Measurements from ENCODE around the gene TLE3.

The TLE3 gene

GRCh38 chr15:70071799-70072198 is 25.9 kb downstream of the TLE3 start:
- Histone ChIP-seq H3K36me3 (ENCODE audit: low read length) (peaks cover 7% of the 10 kb centered on the region; the same call in 1 of the 2 replicates), H3K4me2 (ENCODE audit: low read depth, low read length, poor library complexity, severe bottlenecking) (no peak overlapping the region), H3F3A (ENCODE audit: insufficient read depth) (no peaks in the 10 kb centered on the region), H4K20me1 (ENCODE audit: low read depth, low read length) (no peaks in the 10 kb centered on the region), H3K27ac (ENCODE audit: low read depth, low read length) (no peak overlapping the region), H3K27me3 (ENCODE audit: low read length) (no peaks in the 10 kb centered on the region), H3K9me2 (replicated peaks; ENCODE audit: insufficient read depth, low read length) (no peaks in the 10 kb centered on the region), H3K9ac (ENCODE audit: low read length) (no peak overlapping the region), H3K79me2 (ENCODE audit: insufficient read depth, low read length) (no peaks in the 10 kb centered on the region), H2AFZ (ENCODE audit: low read depth, low read length, severe bottlenecking) (no peak overlapping the region), H3K4me3 (ENCODE audit: insufficient read depth, low read length, poor library complexity, severe bottlenecking) (no peak overlapping the region), H3K9me3 (ENCODE audit: insufficient read depth, low read length) (no peaks in the 10 kb centered on the region)
- no peak for TF ChIP-seq CTCF (IDR thresholded peaks at IDR 0.05; ENCODE audit: insufficient read depth, low read length, poor library complexity, severe bottlenecking)
- TF ChIP-seq EZH2phosphoT487 (conservative IDR thresholded peaks at IDR 0.05; ENCODE audit: low read length): no peak

- Histone ChIP-seq H2AFZ (ENCODE audit: low read depth, low read length, severe bottlenecking) (no peak overlapping the region), H3K27ac (ENCODE audit: low read depth, low read length) (no peak overlapping the region), H3K27me3 (ENCODE audit: low read length) (no peaks in the 10 kb centered on the region), H3K79me2 (ENCODE audit: insufficient read depth, low read length) (no peaks in the 10 kb centered on the region), H3K9me3 (ENCODE audit: insufficient read depth, low read length) (no peaks in the 10 kb centered on the region), H3K4me2 (ENCODE audit: low read depth, low read length, poor library complexity, severe bottlenecking) (no peak overlapping the region), H3F3A (ENCODE audit: insufficient read depth) (no peaks in the 10 kb centered on the region), H3K4me3 (ENCODE audit: insufficient read depth, low read length, poor library complexity, severe bottlenecking) (no peak overlapping the region), H3K9me2 (replicated peaks; ENCODE audit: insufficient read depth, low read length) (no peaks in the 10 kb centered on the region), H3K36me3 (ENCODE audit: low read length) (peaks cover 4% of the 10 kb centered on the region; the same call in 1 of the 2 replicates), H4K20me1 (ENCODE audit: low read depth, low read length) (no peaks in the 10 kb centered on the region), H3K9ac (ENCODE audit: low read length) (no peak overlapping the region)
- no peak for TF ChIP-seq EZH2phosphoT487 (conservative IDR thresholded peaks at IDR 0.05; ENCODE audit: low read length)
- TF ChIP-seq CTCF (IDR thresholded peaks at IDR 0.05; ENCODE audit: insufficient read depth, low read length, poor library complexity, severe bottlenecking): no peak
These were observed 28.0 kb downstream of the TLE3 start for GRCh38 chr15:70069716-70070115.

DNA sequence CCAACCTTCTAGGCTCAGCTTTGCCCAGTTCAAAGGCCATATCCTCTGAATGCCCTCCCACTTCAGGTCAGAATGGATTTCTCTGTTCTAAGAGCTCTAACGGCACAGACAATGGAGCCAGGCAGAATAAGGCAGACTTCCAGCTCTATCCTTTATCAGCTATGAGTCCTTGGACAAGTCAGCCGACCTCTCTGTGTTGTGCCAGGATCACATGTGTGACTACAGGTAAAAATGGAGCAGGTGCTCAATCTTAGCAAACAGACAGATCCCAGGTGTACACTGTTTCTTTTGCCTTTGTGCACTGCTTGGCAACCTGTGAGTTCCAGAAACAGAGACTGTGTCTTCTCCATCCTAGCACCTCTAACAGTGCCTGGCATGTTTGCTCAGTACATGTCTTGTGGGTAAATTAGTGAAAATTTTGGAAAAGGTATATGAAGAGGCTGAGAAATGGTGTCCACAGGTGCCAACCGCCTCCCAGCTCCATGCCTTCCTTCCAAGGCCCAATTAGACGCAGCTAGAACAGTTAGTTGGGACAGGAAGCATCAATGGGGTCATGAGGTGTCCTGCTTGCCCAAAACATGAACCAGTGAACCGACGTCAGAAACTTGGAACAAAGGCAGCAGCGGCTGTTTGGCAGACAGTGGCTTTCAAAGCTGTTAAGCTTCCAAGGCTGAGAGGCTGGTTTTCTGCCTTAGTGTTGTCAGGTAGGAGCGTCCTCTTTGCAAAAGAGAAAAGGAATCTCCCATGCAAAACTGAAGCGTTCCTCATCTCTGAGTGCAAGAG is 28.7 kb downstream of the TLE3 start:
- H3K9ac ChIP-seq (ENCODE audit: low read length): no peak overlapping the region
- H3K9me2 ChIP-seq (replicated peaks; ENCODE audit: insufficient read depth, low read length): no peaks in the 10 kb centered on the region
- H4K20me1 ChIP-seq (ENCODE audit: low read depth, low read length): no peaks in the 10 kb centered on the region
- H3F3A ChIP-seq (ENCODE audit: insufficient read depth): no peaks in the 10 kb centered on the region
- no peak for TF ChIP-seq EZH2phosphoT487 (conservative IDR thresholded peaks at IDR 0.05; ENCODE audit: low read length)
- no peak for TF ChIP-seq CTCF (IDR thresholded peaks at IDR 0.05; ENCODE audit: insufficient read depth, low read length, poor library complexity, severe bottlenecking)
- peaks cover 4% of the 10 kb centered on the region; the same call in 1 of the 2 replicates for H3K36me3 ChIP-seq (ENCODE audit: low read length)
- H3K27ac ChIP-seq (ENCODE audit: low read depth, low read length): no peak overlapping the region
- H3K27me3 ChIP-seq (ENCODE audit: low read length): no peaks in the 10 kb centered on the region
- no peak overlapping the region for H3K4me3 ChIP-seq (ENCODE audit: insufficient read depth, low read length, poor library complexity, severe bottlenecking)
- H3K79me2 ChIP-seq (ENCODE audit: insufficient read depth, low read length): no peaks in the 10 kb centered on the region
- no peaks in the 10 kb centered on the region for H3K9me3 ChIP-seq (ENCODE audit: insufficient read depth, low read length)
- H3K4me2 ChIP-seq (ENCODE audit: low read depth, low read length, poor library complexity, severe bottlenecking): no peak overlapping the region
- H2AFZ ChIP-seq (ENCODE audit: low read depth, low read length, severe bottlenecking): no peak overlapping the region
